ENCODE data around the gene GDPGP1. TPM values are rescaled to one million over a fixed set of nuclear protein-coding genes. Genes with fewer than 3 reads are reported as not detected.

Gene GDPGP1
- total RNA-seq, 2 experiments from 2014 or later, result 1.5 to 3.6 TPM

DNA sequence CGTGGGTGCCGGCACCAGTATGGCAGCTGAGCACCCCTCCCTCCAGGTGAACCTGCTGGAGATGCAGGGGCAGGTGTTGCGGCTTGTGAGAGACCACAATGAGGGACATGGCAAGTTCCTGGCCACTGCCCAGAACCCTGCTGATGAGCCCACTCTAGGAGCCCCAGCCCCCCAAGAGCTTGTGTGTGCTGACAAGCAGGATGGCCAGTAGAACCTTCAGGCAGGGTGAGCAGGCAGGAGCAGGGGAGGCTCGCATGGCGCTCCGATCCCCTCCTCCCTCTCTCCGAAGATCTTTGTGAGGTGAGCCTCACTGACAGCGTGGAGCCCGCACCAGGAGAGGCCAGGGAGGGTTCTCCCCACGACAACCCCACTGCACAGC, 61.2 kb downstream of the GDPGP1 start:
- Mint-ChIP-seq H3K4me1 (ENCODE audit: low read depth) (peaks cover 6% of the 10 kb centered on the region), H3K9me3 (no peaks in the 10 kb centered on the region), H3K36me3 (ENCODE audit: low read depth) (no peaks in the 10 kb centered on the region), H3K4me3 (no peak overlapping the region), H3K27ac (no peak overlapping the region), H3K27me3 (ENCODE audit: low read depth) (no peaks in the 10 kb centered on the region)
- CTCF ChIA-PET, result interaction anchor here (0.6 to 2.5 kb wide), 4 partner anchors 11 to 112 kb away, joined by 4 to 16 read pairs (median 6); no protein-coding TSS in a partner anchor
- DNase-seq, result no peak
- intact Hi-C loops (cut with micrococcal nuclease), result no loop called here

Other genes with a start within 250 kb of the GDPGP1 start
- 10 to 100 TPM; 17.3 to 19.8 TPM for gene ZNF710, start 232.9 kb upstream of the GDPGP1 start, total RNA-seq
- 100 to 1,000 TPM; 225 to 229 TPM for gene IDH2, start 131.7 kb upstream of the GDPGP1 start, total RNA-seq
- 1 to 10 TPM; 6.8 to 8.6 TPM for gene SEMA4B, start 32.9 kb upstream of the GDPGP1 start, total RNA-seq
- gene CIB1, start 268 bp upstream of the GDPGP1 start, total RNA-seq, result 100 to 1,000 TPM; 156 to 171 TPM
- under 1 TPM; 0.15 to 0.26 TPM for gene TTLL13, start 15.3 kb downstream of the GDPGP1 start, total RNA-seq
- 10 to 100 TPM; 30.7 to 31.0 TPM for gene NGRN, start 31.5 kb downstream of the GDPGP1 start, total RNA-seq
- gene ZNF774, start 118.1 kb downstream of the GDPGP1 start, total RNA-seq, result under 1 TPM; 0.84 to 0.95 TPM
- 100 to 1,000 TPM; 136 to 143 TPM for gene IQGAP1, start 154.0 kb downstream of the GDPGP1 start, total RNA-seq

Measured in activated naive CD4-positive, alpha-beta T cell treated with anti-CD3 and anti-CD28 coated beads for 36 hours (primary cell).